ENCODE measurements around the gene PRR30. TPM values are rescaled to one million over a fixed set of nuclear protein-coding genes. Genes with fewer than 3 reads are reported as not detected.
"Not testable (repeated sequence)": the region's sequence is repeated elsewhere in the genome, so short reads cannot be mapped to it uniquely, and the experiment has no call there.

Gene PRR30
- total RNA-seq, 1 donor from 2014 or later = not detected

GRCh38 chr2:27118525-27119329 lies 20.5 kb downstream of the PRR30 start, which contains the start of gene CGREF1:
CGREF1 (minus strand) TSS chr2:27119128; CDS start chr2:27104366, 14,762 bp downstream.
- DNase-seq (ENCODE audit: low read depth, low spot score) = peak; percentile 27
- H3K27ac Mint-ChIP-seq (ENCODE audit: unreplicated experiment) = no peak within 1 kb of the TSS
- H3K27me3 Mint-ChIP-seq (ENCODE audit: low read depth) = peaks cover 75% of the 10 kb centered on the region
- no peaks in the 10 kb centered on the region for H3K36me3 Mint-ChIP-seq (ENCODE audit: low read depth)
- H3K9me3 Mint-ChIP-seq = no peaks in the 10 kb centered on the region
- TF ChIP-seq CTCF (conservative IDR thresholded peaks at IDR 0.05) = no peak
- H3K4me3 Mint-ChIP-seq = peak within 1 kb of the TSS; percentile 72
- H3K4me1 Mint-ChIP-seq = peaks cover 15% of the 10 kb centered on the region

GRCh38 chr2:27117995-27118524 lies 21.1 kb downstream of the PRR30 start:
- DNase-seq (ENCODE audit: low read depth, low spot score) = no peak
- H3K36me3 Mint-ChIP-seq (ENCODE audit: low read depth) = no peaks in the 10 kb centered on the region
- no peak overlapping the region for H3K27ac Mint-ChIP-seq (ENCODE audit: unreplicated experiment)
- H3K4me1 Mint-ChIP-seq = peaks cover 11% of the 10 kb centered on the region
- H3K27me3 Mint-ChIP-seq (ENCODE audit: low read depth) = peaks cover 74% of the 10 kb centered on the region
- no peaks in the 10 kb centered on the region for H3K9me3 Mint-ChIP-seq
- no peak for TF ChIP-seq CTCF (conservative IDR thresholded peaks at IDR 0.05)
- no peak overlapping the region for H3K4me3 Mint-ChIP-seq

GRCh38 chr2:27115519-27115918 lies 23.7 kb downstream of the PRR30 start:
- peaks cover 52% of the 10 kb centered on the region for H3K27me3 Mint-ChIP-seq (ENCODE audit: low read depth)

GRCh38 chr2:27111392-27112078 lies 27.7 kb downstream of the PRR30 start:
- H3K9me3 Mint-ChIP-seq; H3K4me3 Mint-ChIP-seq; H3K4me1 Mint-ChIP-seq; H3K27ac Mint-ChIP-seq (ENCODE audit: unreplicated experiment); DNase-seq (ENCODE audit: low read depth, low spot score); H3K36me3 Mint-ChIP-seq (ENCODE audit: low read depth): not testable (repeated sequence)
- H3K27me3 Mint-ChIP-seq (ENCODE audit: low read depth) = peaks cover 20% of the 10 kb centered on the region

More at GRCh38 chr2:27115519-27115918, 23.7 kb downstream of the PRR30 start:
- Mint-ChIP-seq H3K36me3 (ENCODE audit: low read depth) (no peaks in the 10 kb centered on the region), H3K4me1 (peaks cover 9% of the 10 kb centered on the region), H3K4me3 (no peak overlapping the region), H3K27ac (ENCODE audit: unreplicated experiment) (no peak overlapping the region), H3K9me3 (no peaks in the 10 kb centered on the region)
- DNase-seq (ENCODE audit: low read depth, low spot score) = no peak
- no peak for TF ChIP-seq CTCF (conservative IDR thresholded peaks at IDR 0.05)

- H3K27ac Mint-ChIP-seq (ENCODE audit: unreplicated experiment); H3K4me3 Mint-ChIP-seq; H3K9me3 Mint-ChIP-seq; DNase-seq (ENCODE audit: low read depth, low spot score); H3K36me3 Mint-ChIP-seq (ENCODE audit: low read depth); H3K4me1 Mint-ChIP-seq: not testable (repeated sequence)
- peaks cover 23% of the 10 kb centered on the region for H3K27me3 Mint-ChIP-seq (ENCODE audit: low read depth)
Measured at GRCh38 chr2:27110603-27111352, 28.4 kb downstream of the PRR30 start.

- no peak overlapping the region for H3K4me3 Mint-ChIP-seq
- no peaks in the 10 kb centered on the region for H3K9me3 Mint-ChIP-seq
- H3K4me1 Mint-ChIP-seq = no peaks in the 10 kb centered on the region
- no peak for TF ChIP-seq CTCF (conservative IDR thresholded peaks at IDR 0.05)
- peaks cover 12% of the 10 kb centered on the region for H3K27me3 Mint-ChIP-seq (ENCODE audit: low read depth)
- no peak overlapping the region for H3K27ac Mint-ChIP-seq (ENCODE audit: unreplicated experiment)
- no peaks in the 10 kb centered on the region for H3K36me3 Mint-ChIP-seq (ENCODE audit: low read depth)
- DNase-seq (ENCODE audit: low read depth, low spot score) = no peak
Measured at GRCh38 chr2:27109083-27109482, 30.1 kb downstream of the PRR30 start.
